Suprapubic skin (tissue), 4 donors: Measurements from ENCODE around the gene GOLGA8T.
"Not testable (repeated sequence)": the region's sequence is repeated elsewhere in the genome, so short reads cannot be mapped to it uniquely, and the experiment has no call there.

ENCODE experiments used
- CTCF ChIP-seq, 2 donors: fragments of 200-600 bp in 1 of 2; fragments of 450-650 bp in 1 of 2; sonication (generic) in 1 of 2; IDR thresholded peaks; one replicate each; pipeline ENCODE4 v1.5.1; 2016 to 2019; ENCODE audit warnings: antibody characterized with exemption in 2 of 2, mild to moderate bottlenecking in 1 of 2, moderate library complexity in 1 of 2
- POLR2A ChIP-seq, 2 donors: fragments of 450-650 bp; IDR thresholded peaks; one replicate each; pipeline ENCODE4 v1.6.1; 2017; ENCODE audit warnings: antibody characterized with exemption in 2 of 2, mild to moderate bottlenecking in 2 of 2, moderate library complexity in 2 of 2
- POLR2AphosphoS5 ChIP-seq, 3 donors: sonication (generic); formaldehyde crosslinking; IDR thresholded peaks; one replicate each; pipeline ENCODE4 v1.6.1; 2017; ENCODE audit warnings: antibody characterized with exemption in 3 of 3

GRCh38 chr15:30134751-30135150 lies at the start of gene GOLGA8T:
- not testable (repeated sequence) for TF ChIP-seq POLR2AphosphoS5, CTCF, POLR2A (IDR thresholded peaks at IDR 0.05)
